Parathyroid adenoma (tissue), 2 donors: Measurements from ENCODE around the gene TENM3.

Experiments
- H2AFZ ChIP-seq: fragments of 300-600 bp; sonication (generic); one replicate; pipeline ENCODE4 v1.7.0; 2017; ENCODE audit warnings: antibody characterized with exemption, mild to moderate bottlenecking
- H3K27ac ChIP-seq: fragments of 300-600 bp; sonication (generic); one replicate; pipeline ENCODE4 v1.7.0; 2017
- H3K27me3 ChIP-seq: fragments of 300-600 bp; sonication (generic); one replicate; pipeline ENCODE4 v1.7.0; 2017; ENCODE audit warnings: low read length; ENCODE audit not compliant: control insufficient read depth, insufficient read depth
- H3K36me3 ChIP-seq: fragments of 300-600 bp; sonication (generic); one replicate; pipeline ENCODE4 v1.7.0; 2017; ENCODE audit warnings: low read length; ENCODE audit not compliant: control insufficient read depth, insufficient read depth
- H3K4me1 ChIP-seq: fragments of 300-600 bp; sonication (generic); one replicate; pipeline ENCODE4 v1.7.0; 2017; ENCODE audit warnings: control low read depth
- H3K4me2 ChIP-seq: fragments of 300-600 bp; sonication (generic); one replicate; pipeline ENCODE4 v1.7.0; 2017; ENCODE audit warnings: low read length
- H3K4me3 ChIP-seq: fragments of 300-600 bp; sonication (generic); one replicate; pipeline ENCODE4 v1.7.0; 2017; ENCODE audit warnings: low read depth, low read length
- H3K79me2 ChIP-seq: fragments of 300-600 bp; sonication (generic); one replicate; pipeline ENCODE4 v1.7.0; 2017; ENCODE audit warnings: control low read depth
- H3K9ac ChIP-seq: fragments of 300-600 bp; sonication (generic); one replicate; pipeline ENCODE4 v1.7.0; 2017; ENCODE audit warnings: mild to moderate bottlenecking
- H3K9me3 ChIP-seq: fragments of 300-600 bp; sonication (generic); one replicate; pipeline ENCODE4 v1.7.0; 2017; ENCODE audit warnings: low read length; ENCODE audit not compliant: control insufficient read depth
- CTCF ChIP-seq: fragments of 300-600 bp; sonication (generic); IDR thresholded peaks from one replicate; pipeline ENCODE4 v1.7.0; 2017; ENCODE audit warnings: antibody characterized with exemption, mild to moderate bottlenecking
- donor health status: primary hyperparathyroidism.

Gene TENM3

GRCh38 chr4:182699201-182699600, 456.0 kb downstream of the TENM3 start:
- no peak overlapping the region for H3K27ac ChIP-seq
- H3K36me3 ChIP-seq, result no peaks in the 10 kb centered on the region
- TF ChIP-seq CTCF, result no peak
- H3K79me2 ChIP-seq, result no peaks in the 10 kb centered on the region
- H3K4me3 ChIP-seq, result no peak overlapping the region
- no peak overlapping the region for H2AFZ ChIP-seq
- H3K9me3 ChIP-seq, result no peaks in the 10 kb centered on the region
- no peak overlapping the region for H3K9ac ChIP-seq
- H3K4me1 ChIP-seq, result no peaks in the 10 kb centered on the region
- H3K27me3 ChIP-seq, result no peaks in the 10 kb centered on the region
- H3K4me2 ChIP-seq, result no peak overlapping the region

GRCh38 chr4:182699795-182700194, 456.6 kb downstream of the TENM3 start:
- H3K79me2 ChIP-seq, result no peaks in the 10 kb centered on the region
- H3K27ac ChIP-seq, result no peak overlapping the region
- no peaks in the 10 kb centered on the region for H3K9me3 ChIP-seq
- no peak overlapping the region for H3K4me2 ChIP-seq
- no peak for TF ChIP-seq CTCF
- no peak overlapping the region for H2AFZ ChIP-seq
- no peaks in the 10 kb centered on the region for H3K36me3 ChIP-seq
- no peaks in the 10 kb centered on the region for H3K27me3 ChIP-seq
- no peaks in the 10 kb centered on the region for H3K4me1 ChIP-seq
- H3K4me3 ChIP-seq, result no peak overlapping the region
- H3K9ac ChIP-seq, result no peak overlapping the region

- Histone ChIP-seq H3K4me2 (no peak overlapping the region), H3K9me3 (no peaks in the 10 kb centered on the region), H3K4me3 (no peak overlapping the region), H3K36me3 (no peaks in the 10 kb centered on the region), H3K9ac (no peak overlapping the region), H3K27me3 (no peaks in the 10 kb centered on the region), H3K27ac (no peak overlapping the region), H3K4me1 (no peaks in the 10 kb centered on the region), H2AFZ (no peak overlapping the region), H3K79me2 (no peaks in the 10 kb centered on the region)
- no peak for TF ChIP-seq CTCF
Measured at GRCh38 chr4:182700362-182701160, 457.4 kb downstream of the TENM3 start.

- no peaks in the 10 kb centered on the region for H3K79me2 ChIP-seq
- no peak for TF ChIP-seq CTCF
Measured at GRCh38 chr4:182704077-182704476, 460.9 kb downstream of the TENM3 start.

DNA sequence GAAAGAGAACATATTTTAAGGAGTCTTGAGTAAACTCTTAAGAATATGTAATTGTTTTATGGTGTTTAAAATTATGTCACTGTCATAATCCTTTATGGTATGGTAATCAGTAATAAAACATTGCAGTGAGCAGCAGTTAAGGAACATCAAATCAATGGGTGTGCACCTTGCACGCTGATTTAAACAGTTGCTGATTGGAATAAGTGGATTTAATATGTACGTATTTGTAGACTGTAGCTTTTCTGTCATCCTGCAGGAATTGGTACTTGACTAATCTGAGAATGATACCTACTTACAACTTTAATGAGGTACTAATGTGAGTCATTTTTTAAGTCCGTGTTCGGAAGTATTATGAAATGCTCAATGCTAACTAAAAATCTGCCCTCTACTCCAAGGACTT, 461.7 kb downstream of the TENM3 start:
- Histone ChIP-seq H3K27ac (no peak overlapping the region), H3K79me2 (no peaks in the 10 kb centered on the region), H3K9ac (no peak overlapping the region), H3K4me3 (no peak overlapping the region), H2AFZ (no peak overlapping the region), H3K4me1 (no peaks in the 10 kb centered on the region), H3K4me2 (no peak overlapping the region), H3K9me3 (no peaks in the 10 kb centered on the region), H3K27me3 (no peaks in the 10 kb centered on the region), H3K36me3 (no peaks in the 10 kb centered on the region)
- no peak for TF ChIP-seq CTCF

More at GRCh38 chr4:182704077-182704476, 460.9 kb downstream of the TENM3 start:
- no peaks in the 10 kb centered on the region for H3K4me1 ChIP-seq
- H3K9ac ChIP-seq, result no peak overlapping the region
- no peaks in the 10 kb centered on the region for H3K36me3 ChIP-seq
- H3K4me2 ChIP-seq, result no peak overlapping the region
- H3K27me3 ChIP-seq, result no peaks in the 10 kb centered on the region
- H3K27ac ChIP-seq, result no peak overlapping the region
- no peak overlapping the region for H2AFZ ChIP-seq
- H3K4me3 ChIP-seq, result no peak overlapping the region
- H3K9me3 ChIP-seq, result no peaks in the 10 kb centered on the region
